ES-I3 (cell line): Measurements from ENCODE around the gene CDV3.

ENCODE experiments used
- H3K36me3 ChIP-seq: 2 replicates; pipeline ENCODE4 v1.6.1; 2013; ENCODE audit warnings: mild to moderate bottlenecking, low read length, control low read depth, moderate library complexity; ENCODE audit not compliant: insufficient read depth
- H3K4me1 ChIP-seq: 2 replicates; pipeline ENCODE4 v1.6.1; 2013; ENCODE audit warnings: mild to moderate bottlenecking, control low read depth, low read length; ENCODE audit not compliant: insufficient read depth
- H3K9ac ChIP-seq: 2 replicates; pipeline ENCODE4 v1.6.1; 2013; ENCODE audit warnings: low read depth, mild to moderate bottlenecking, low read length, moderate library complexity
- H3K9me3 ChIP-seq: 2 replicates; pipeline ENCODE4 v1.6.1; 2013; ENCODE audit warnings: mild to moderate bottlenecking, low read length, moderate library complexity; ENCODE audit not compliant: control insufficient read depth, insufficient read depth

CDV3 gene

DNA sequence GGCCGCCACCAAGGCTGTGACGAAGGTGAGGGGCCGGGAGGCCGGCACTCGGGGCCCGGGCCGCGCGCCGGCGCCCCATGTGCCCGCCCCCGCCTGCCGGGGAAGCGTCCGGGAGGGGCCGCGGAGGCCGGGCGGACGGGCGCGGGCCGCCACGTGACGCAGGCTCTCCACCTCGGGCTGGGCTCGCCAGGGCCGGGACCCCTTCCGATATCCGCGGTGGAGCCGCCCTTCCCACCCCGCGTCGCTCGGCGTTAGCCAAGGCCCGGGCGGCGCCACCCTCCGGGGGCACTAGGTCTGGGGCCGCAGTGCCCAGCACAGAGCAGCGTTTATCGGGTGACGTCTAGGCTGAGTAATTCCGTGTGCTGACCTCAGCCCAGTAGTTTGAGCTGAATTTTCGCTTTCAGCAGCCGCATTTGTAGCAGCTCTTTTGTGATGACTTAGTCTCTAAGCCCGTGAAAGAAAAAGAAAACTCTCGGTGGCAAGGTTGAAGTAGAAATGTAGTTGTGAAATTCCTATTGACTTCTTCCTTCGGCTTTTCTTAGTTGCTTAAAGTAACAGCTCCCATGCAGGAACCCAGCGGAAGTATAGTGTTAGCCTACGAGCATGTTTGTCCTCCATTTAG, 885 bp downstream of the CDV3 start:
- H3K9ac ChIP-seq = peak overlapping the region; percentile 96
- H3K36me3 ChIP-seq = peaks cover 26% of the 10 kb centered on the region
- H3K9me3 ChIP-seq = no peaks in the 10 kb centered on the region
- H3K4me1 ChIP-seq = peaks cover 19% of the 10 kb centered on the region

DNA sequence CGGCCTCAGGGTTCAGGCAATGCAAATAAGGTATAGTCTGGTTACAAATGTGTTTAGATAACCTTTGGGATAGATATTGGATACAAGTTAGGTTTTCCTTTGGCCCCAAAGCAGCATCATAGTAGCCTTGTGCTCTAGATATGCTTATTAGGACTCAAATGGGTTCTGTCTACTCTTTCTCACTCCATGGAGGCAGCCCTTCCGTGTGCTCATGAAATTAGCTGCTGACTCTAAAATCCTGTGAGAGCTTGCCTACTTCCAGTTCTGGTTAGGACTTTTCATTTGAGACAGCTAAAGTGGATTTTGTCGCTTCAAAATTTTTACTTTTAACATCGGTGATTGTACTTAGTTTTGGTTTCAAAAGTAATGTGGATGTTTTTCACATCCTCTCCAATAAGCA, 1.6 kb downstream of the CDV3 start:
- Histone ChIP-seq H3K4me1 (peaks cover 13% of the 10 kb centered on the region), H3K9ac (peak overlapping the region; percentile 96), H3K9me3 (no peaks in the 10 kb centered on the region), H3K36me3 (peaks cover 26% of the 10 kb centered on the region)

DNA sequence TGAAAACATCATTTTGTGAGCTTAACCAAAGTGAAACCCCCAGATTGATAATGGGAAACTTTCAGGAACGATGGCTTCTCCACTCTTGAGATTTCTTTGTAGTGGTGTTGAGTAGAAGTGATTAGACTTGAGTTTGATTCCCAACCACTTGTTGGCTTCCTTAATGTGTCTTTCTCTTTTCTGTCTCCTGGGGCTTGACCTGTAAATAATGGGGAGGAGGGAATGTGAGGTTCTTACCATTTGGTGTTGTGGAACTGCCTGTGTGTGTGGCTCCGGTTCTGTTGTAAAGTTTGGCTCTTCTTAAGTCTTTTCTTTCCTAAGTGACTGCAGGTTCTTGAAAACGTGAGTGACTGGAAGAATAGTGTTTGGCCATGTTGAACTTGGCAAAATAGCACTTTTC, 2.7 kb downstream of the CDV3 start:
- H3K9ac ChIP-seq = no peak overlapping the region
- H3K36me3 ChIP-seq = peaks cover 26% of the 10 kb centered on the region
- H3K9me3 ChIP-seq = no peaks in the 10 kb centered on the region
- peaks cover 9% of the 10 kb centered on the region; the same call in 1 of the 2 replicates for H3K4me1 ChIP-seq

DNA sequence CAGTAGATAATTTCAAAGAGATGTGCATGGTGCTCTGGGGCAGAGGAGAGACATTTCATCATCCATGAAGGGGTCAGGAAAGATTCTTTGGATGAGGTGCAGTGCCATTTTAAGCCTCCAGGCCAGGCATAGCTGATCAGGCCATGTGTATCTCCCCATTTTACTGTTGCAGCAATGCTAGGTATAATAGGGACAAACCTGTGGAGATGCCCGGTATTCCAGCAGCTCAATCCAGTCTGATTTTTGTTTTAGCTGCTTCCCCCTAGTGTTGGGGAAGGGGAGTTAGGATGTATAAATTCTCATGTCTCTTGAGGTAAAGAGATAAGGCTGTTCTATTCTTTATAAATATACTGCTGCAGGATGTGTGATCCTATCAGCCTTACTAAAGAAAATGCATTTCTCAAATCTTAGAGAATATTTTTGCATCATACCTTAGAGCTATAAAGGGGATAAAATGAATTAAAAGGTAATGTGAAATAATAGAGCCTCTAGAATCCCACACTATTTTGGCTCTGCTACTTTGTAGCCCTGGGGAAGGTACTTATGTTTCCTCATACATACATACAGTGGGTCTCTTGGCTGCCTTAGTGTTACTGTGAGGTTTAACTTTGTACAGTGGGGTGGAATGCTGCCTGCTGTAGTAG, 5.2 kb downstream of the CDV3 start:
- H3K9ac ChIP-seq = no peak overlapping the region
- H3K4me1 ChIP-seq = peaks cover 3% of the 10 kb centered on the region; the same call in 1 of the 2 replicates

DNA sequence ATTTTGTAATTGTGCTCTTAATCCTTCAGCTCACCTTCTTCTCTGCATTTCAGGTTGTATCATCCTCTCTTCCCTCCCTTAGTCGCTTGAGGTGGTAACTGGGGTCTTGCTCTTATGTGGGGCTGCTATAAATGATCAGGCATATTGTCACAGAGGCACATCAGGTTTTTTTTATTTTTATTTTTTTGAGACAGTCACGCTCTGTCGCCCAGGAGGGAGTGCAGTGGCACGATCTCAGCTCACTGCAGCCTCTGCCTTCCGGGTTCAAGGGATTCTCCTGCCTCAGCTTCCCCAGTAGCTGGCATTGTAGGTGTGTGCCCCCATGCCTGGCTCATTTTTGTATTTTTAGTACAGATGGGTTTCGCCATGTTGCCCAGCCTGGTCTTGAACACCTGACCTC, 9.9 kb downstream of the CDV3 start:
- Histone ChIP-seq H3K4me1 (peaks cover 10% of the 10 kb centered on the region; the same call in 1 of the 2 replicates), H3K9me3 (no peaks in the 10 kb centered on the region), H3K9ac (no peak overlapping the region), H3K36me3 (peaks cover 32% of the 10 kb centered on the region)

More for the DNA sequence above, 5.2 kb downstream of the CDV3 start:
- Histone ChIP-seq H3K9me3 (no peaks in the 10 kb centered on the region), H3K36me3 (peaks cover 33% of the 10 kb centered on the region)

DNA sequence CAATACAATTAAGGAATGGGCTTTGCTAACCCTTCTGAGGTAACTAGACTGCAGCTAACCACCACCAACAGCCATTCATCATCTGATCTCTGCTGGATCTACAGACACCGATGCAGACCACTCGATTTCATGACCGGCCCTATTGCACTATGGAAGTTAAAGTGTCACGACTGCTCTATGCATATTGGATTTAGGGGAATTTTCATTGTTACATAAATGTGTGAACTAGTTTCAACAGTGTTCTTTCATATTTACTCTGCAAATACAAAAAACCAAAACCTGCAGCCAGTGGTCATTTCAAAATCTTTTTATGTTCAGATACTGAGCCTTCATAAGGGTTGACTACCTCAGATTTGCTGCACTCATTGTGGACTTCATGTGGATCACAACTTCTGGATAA, 14.5 kb downstream of the CDV3 start:
- peaks cover 10% of the 10 kb centered on the region; the same call in 1 of the 2 replicates for H3K4me1 ChIP-seq
- H3K36me3 ChIP-seq = peaks cover 30% of the 10 kb centered on the region
- no peaks in the 10 kb centered on the region for H3K9me3 ChIP-seq
- no peak overlapping the region for H3K9ac ChIP-seq

DNA sequence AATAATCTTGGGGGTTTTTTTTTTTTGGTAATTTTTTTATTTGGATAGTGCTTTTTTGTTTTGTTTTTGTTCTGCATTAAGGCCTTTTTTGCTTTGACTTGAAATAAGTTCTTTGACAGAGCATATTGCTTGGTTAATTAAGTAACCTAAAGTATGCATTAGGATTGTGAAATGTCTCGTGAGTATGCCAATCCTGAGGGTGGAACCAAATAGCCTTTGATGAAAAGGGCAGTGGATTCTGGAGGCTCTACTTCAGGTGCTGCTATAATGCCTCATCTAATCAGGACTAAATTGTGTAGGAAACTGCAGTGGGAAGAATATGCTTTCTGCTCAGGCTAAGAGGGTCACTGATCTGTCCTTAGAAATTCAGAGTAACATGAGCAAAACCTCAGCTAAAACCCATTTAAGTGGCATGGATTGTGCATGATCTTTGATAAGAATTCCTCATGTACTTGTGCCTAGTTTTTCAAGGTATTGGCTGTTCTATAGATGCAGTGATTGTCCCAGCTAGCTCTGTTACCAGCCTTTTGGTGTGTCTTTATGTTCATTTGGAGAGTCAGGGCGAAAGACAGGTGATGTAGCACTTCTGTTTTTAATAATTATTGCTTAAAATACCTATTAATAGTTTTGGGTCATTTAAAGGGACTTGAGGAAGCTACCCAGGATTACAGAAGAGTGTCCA, 15.4 kb downstream of the CDV3 start:
- Histone ChIP-seq H3K4me1 (peaks cover 7% of the 10 kb centered on the region; the same call in 1 of the 2 replicates), H3K9me3 (no peaks in the 10 kb centered on the region), H3K36me3 (peaks cover 30% of the 10 kb centered on the region), H3K9ac (no peak overlapping the region)

DNA sequence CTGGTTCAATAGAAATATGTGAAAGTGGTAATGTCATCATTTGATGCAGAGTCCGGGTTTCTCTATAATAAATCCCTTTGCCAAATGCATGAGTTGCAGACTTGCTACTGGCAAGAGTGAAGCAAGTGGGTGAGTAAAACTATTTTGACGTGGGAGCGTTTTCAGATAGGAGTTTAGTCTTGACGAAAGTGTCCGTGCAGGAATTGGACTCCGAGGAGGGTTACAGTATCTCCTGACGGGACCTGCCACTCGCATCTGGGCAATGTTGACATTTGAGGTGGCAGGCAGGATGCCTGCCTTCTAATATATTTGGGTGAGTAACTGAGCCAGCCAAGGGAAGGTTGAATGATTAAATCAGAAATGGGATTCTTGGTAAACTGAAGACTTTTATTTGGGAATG, 16.0 kb downstream of the CDV3 start:
- H3K9ac ChIP-seq = no peak overlapping the region
- H3K9me3 ChIP-seq = no peaks in the 10 kb centered on the region
- H3K4me1 ChIP-seq = peaks cover 1% of the 10 kb centered on the region; the same call in 1 of the 2 replicates
- peaks cover 30% of the 10 kb centered on the region for H3K36me3 ChIP-seq

DNA sequence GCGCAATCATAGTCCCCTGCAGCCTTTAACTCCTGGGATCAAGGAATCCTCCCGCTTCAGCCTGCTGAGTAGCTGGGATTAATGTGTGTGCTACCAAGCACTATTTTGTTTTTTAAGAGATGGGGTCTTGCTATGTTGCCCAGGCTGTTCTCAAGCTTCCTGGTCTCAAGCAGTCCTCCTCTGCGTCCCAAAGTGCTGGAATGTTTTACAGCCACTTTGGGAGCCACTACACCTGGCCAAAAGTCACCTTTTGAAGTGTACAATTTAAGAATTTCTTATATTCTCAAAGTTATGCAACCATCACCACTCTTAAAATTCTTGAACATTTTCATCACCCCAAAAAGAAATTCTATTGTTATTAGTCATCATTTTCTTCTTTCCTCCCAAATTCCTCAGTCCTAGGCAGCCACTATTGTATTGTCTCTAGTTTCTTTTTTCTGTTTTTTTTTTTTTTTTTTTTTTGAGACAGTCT, 17.8 kb downstream of the CDV3 start:
- no peaks in the 10 kb centered on the region for H3K9me3 ChIP-seq
- H3K36me3 ChIP-seq = peaks cover 22% of the 10 kb centered on the region
- H3K9ac ChIP-seq = no peak overlapping the region
- H3K4me1 ChIP-seq = no peaks in the 10 kb centered on the region

DNA sequence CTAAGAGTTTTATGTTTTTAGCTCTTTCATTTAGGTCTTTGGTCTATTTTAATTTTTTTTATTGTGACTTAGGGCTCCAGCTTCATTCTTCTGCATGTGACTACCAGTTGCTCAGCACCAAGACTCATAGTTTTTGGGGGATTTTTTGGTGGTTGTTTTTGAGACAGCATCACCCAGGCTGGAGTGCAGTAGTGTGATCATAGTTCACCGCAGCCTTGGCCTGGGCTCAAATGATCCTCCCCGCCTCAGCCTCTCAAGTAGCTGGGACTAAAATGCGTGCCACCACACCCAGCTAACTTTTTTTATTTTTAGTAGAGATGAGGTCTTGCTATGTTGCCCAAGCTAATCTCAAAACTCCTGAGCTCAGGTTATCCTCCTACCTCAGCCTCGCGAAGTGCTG, 19.4 kb downstream of the CDV3 start:
- Histone ChIP-seq H3K9ac (no peak overlapping the region), H3K36me3 (peaks cover 16% of the 10 kb centered on the region), H3K9me3 (no peaks in the 10 kb centered on the region), H3K4me1 (no peaks in the 10 kb centered on the region)

DNA sequence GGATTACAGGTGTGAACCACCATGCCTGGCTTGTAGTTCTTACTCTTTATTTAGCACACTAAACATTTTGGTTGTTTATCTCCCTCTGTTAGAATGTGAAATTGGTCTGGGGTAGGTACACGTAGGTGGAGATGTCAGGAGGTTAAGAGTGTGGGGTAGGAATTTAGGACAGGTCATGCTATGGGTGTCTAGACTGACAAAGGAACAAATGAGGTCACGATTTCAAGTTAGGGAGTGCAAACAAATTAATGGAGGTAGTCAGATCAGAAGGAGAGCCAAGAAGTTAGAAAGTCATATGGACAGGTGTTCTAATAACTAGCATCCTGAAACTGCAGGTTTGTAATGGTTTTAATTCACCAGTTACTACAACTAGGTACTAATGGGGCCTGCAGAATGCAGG, 19.8 kb downstream of the CDV3 start:
- no peaks in the 10 kb centered on the region for H3K4me1 ChIP-seq
- no peak overlapping the region for H3K9ac ChIP-seq
- H3K36me3 ChIP-seq = peaks cover 12% of the 10 kb centered on the region

DNA sequence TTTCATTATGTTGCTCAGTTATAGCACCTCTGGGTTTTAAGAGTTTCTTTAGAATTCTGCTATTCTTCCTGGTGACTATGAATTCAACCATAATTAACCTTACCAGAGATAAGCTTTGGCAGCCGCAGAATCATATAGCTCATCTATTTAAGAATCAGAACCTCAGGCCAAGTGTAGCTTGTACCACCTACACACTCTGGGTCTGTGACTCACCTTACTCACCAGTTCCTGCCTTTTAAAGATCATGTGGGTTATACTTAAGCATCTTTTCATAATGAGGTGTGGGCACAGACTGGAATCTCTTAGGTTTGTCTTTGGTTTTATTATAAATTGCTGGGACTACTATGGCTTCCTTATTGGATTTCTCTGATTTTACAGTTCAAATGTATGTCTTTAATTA, 21.9 kb downstream of the CDV3 start:
- Histone ChIP-seq H3K36me3 (no peaks in the 10 kb centered on the region), H3K9ac (no peak overlapping the region), H3K4me1 (no peaks in the 10 kb centered on the region), H3K9me3 (no peaks in the 10 kb centered on the region)

More for the DNA sequence above, 19.8 kb downstream of the CDV3 start:
- no peaks in the 10 kb centered on the region for H3K9me3 ChIP-seq

DNA sequence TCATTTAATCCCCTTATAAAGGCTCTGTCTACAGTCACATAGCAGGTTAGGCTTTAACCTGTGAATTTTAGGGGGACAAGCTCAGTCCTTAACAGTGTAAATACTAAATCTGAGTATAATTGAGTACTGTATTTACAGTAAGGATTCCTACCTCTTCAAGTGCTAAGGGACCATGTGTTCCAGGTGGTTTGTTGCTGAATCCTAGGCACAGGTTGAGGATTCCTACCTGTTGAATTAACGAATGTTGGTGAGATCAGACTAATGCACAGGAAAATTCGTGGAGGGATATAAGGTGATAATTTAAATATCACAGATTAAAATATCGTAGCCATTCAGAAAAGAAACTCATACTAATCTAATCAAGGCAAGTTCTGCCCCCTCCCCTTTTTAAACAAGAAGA, 24.9 kb downstream of the CDV3 start:
- Histone ChIP-seq H3K36me3 (no peaks in the 10 kb centered on the region), H3K4me1 (no peaks in the 10 kb centered on the region), H3K9ac (no peak overlapping the region), H3K9me3 (no peaks in the 10 kb centered on the region)

DNA sequence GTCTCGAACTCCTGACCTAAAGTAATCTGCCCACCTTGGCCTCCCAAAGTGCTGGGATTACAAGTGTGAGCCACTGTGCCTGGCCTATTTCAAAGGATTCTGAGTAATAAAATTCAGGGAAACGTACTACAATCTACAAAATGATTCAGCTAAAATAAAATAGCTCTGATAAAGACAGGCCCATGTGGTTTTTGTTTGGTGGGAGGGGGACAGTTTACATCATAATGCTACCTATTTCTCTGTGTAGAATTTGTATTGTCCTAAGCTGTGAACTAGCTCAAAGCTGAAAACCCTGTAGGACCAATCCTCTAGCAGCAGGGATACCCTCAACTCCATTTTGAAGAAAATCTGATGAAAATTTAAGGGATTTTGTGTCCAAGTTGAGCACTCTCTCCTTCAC, 25.8 kb downstream of the CDV3 start:
- Histone ChIP-seq H3K36me3 (no peaks in the 10 kb centered on the region), H3K4me1 (no peaks in the 10 kb centered on the region), H3K9me3 (no peaks in the 10 kb centered on the region), H3K9ac (no peak overlapping the region)
